ENCODE data around the gene ITLN2. TPM values are rescaled to one million over a fixed set of nuclear protein-coding genes. Genes with fewer than 3 reads are reported as not detected.
"Not testable (repeated sequence)": the region's sequence is repeated elsewhere in the genome, so short reads cannot be mapped to it uniquely, and the experiment has no call there.

ITLN2 gene
- polyA plus RNA-seq (ENCODE audit: insufficient read length in 4 of 4), result not detected

DNA sequence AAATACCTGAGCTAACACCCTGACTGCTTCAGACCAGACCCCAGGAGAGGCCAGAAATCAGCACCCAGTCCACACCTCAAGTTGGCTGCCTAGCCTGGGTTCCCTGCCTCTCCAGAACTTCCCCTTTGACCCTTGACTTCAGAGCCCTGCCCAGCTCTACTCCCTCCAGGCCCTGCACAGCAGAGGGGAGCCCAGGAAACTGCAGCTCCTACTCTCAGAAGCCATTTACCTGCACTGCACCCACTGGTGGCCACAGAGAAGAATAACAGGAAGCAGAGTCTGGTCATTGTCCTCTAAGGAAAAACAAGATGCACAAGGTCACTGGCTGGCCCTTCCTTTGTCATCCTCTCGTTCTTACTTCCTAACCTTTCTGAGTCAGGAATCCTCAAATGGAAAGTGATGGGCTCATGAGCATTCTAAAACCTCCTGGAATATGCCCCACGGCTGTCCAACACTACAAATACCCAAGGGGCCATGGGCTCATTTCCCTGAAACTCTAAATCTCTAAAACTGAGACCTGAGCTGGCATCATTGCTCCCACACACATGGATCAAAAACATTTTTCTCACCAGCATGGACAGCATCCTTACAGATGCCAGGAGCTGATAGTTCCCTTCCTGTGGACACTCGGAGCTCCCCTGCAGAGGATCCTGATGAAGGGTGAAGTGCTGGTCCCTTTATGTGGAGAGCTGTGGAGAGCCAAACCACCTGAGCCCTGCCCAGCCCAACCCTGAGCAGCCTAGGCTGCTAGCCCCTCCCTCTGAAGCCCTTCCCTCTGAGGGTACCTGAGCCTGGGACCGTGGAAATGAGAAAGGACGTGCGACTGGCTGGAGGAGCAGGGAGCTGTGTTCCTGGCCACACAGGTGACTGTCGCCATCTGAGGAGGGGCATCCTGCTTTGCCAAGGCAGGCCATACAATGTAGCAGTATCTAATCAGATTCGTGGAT is at the start of gene ITLN2:
Gene ITLN2 (minus strand): TSS at position 652 of the 947 bp plus-strand sequence. CDS start 68 bp downstream, at position 584.
- peak in 1 of 4 donors; percentile 5 for DNase-seq (ENCODE audit: low read depth in 4 of 4, low spot score in 3 of 4)

DNA sequence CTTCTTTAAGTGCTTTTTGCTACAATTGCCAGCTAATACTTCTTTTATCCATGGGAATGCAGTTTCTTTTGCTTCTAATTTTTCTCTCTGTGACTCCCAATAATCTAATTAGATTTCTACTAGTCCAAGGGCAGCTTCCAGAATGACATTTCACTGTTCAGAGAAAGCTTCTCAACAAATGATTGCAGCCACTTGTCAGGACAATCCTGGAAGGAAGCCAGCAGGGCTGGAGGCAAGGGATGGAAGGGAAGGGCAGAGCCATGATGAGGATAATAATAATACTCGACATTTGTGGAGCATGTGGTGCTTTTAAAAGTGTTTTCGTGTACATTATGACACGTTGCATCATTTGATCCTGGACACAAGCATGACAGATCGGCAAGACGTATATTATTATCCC is 46.9 kb upstream of the ITLN2 start:
- no peak for DNase-seq (ENCODE audit: low read depth in 4 of 4, low spot score in 3 of 4)

DNA sequence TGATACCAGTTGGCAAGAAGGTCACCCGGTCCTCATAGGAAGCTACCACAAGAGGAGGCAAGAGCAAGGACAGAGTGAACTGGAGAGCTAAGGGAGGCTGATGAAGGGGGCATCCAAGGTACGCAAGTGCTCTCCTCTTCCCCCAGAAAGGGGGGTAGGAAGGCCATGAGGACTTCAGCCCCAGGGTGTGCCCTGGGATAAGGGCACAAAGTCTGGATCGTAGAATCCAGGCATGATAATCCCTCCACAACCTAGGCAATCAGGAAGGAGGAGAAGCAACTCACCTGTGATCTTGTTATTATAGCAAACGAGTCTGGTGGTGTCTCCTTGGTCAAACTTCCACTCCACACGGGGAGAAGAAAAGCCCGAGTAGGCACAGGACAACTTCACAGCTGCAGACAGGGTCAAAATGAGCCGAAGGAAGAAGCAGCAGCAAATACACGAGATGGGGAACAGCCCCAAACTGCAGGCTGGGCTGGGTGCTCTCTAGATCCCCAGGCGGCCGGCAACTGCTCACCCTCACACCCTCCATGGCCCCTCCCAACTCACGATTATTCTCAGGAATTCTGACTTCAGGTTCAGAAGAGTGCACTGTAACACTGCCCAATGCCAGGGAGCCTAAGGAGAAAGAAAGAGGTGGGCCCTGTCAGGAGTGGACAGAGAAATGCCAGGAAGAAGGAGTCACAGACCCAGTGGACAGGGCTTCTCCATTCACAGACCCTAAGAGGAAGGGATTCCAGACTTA is 46.3 kb upstream of the ITLN2 start:
- no peak for DNase-seq (ENCODE audit: low read depth in 4 of 4, low spot score in 3 of 4)

DNA sequence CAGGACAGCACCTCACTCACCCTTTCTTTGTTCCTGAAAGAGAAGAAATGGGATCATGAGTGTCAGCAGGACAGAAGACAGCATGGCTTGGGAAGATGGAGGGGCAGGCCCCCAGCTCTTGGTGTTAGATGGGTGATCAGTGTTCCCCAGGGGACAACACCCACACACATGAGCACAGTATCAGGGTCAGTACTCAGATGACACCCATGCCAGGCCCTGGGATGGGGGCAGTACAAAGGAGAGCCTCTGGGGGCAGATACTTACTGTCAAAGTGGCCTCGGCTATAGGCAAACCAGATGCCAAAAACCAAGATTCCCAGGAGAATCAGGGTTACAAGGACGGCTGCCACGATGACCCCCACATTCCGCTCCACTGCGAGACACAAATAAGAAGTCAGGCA is 44.8 kb upstream of the ITLN2 start:
- no peak for DNase-seq (ENCODE audit: low read depth in 4 of 4, low spot score in 3 of 4)

DNA sequence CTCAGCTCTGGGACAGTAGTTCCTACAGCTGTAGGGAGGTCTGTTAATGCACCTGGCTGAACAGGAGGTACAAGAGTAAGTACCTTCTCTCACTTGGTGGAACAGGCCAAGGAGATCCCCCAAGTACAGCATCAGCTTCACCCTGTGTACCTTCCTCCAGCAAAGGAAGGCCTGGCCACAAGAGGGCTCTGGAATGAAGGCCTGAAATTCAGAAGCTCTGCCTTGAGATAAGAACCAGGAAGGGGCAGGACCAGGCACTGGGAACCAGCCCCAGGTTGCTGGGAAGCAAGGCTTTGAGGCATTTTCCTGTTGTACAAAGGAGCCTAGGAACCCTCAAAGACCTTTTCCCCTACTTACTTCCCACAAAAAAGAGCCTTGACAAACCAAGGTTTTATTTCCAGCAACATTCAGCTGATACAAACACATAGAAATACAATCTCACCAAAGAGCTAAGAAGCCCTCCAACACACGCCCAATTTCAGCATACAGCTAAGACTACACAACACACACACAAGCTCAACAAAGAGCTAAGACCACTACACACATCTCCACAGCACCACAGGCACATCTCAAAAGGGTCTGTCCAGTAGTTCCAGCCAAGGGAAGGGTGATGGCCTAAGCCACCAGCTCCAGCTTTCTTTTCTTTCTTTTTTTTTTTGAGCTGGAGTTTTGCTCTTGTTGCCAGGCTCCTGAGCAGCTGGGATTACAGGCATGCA is 42.9 kb upstream of the ITLN2 start:
- no peak for DNase-seq (ENCODE audit: low read depth in 4 of 4, low spot score in 3 of 4)

DNA sequence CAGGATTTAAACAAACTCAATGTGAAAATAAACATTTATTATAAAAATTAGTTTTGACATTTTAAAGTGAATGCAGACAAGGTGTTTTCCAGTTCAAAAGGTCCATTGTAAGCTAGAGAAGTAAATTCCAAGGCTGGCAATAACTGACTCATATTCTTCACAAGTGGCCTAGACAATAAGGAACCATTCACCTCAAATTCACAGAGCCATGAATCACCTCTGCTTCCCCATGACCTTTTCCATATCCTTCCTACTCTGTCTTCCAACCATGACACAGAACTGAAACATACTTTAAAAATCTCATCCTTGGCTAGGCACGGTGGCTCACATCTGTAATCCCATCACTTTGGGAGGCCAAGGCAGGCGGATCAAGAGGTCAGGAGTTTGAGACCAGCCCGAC is 41.6 kb upstream of the ITLN2 start:
- DNase-seq (ENCODE audit: low read depth in 4 of 4, low spot score in 3 of 4), result no peak

DNA sequence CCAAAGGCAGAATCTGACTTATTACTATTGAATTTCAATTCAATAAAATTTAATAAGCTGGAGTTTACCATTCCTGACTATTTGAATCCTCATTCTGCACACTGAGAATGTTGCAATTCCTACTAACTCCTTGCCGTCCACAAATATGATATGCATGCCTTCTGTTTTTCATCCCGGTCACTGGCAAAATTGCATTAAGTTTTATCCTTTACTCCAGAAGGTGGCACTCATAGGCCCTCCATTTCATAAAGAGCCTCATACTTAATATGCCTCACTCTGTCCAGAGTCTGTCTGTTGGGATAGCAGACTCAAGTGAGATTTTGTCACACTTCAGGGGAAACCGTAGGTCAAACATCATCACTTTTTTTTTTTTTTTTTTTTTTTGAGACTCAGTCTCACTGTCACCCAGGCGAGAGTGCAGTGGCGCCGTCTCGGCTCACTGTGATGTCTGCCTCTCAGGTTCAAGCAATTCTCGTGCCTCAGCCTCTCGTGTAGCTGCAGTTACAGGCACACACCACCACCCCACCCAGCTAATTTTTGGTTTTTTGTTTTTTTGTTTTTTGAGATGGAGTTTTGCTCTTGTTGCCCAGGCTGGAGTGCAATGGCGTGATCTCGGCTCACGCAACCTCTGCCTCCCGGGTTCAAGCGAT is 39.1 kb upstream of the ITLN2 start:
- DNase-seq (ENCODE audit: low read depth in 4 of 4, low spot score in 3 of 4), result no peak

DNA sequence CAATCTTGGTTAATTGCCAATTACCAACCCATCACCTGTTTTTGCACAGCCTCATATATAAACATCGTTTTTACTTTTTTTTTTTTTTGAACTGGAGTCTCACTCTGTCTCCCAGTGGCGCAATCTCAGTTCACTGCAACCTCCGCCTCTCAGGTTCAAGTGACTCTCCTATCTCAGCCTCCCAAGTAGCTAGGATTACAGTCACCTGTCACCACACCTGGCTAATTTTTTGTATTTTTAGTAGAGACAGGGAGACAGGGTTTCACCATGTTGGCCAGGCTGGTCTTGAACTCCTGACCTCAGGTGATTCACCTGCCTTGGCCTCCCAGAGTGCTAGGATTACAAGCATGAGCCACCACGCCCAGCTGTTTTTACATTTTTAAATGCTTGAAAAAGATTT is 37.4 kb upstream of the ITLN2 start:
- DNase-seq (ENCODE audit: low read depth in 4 of 4, low spot score in 3 of 4), result not testable (repeated sequence)

DNA sequence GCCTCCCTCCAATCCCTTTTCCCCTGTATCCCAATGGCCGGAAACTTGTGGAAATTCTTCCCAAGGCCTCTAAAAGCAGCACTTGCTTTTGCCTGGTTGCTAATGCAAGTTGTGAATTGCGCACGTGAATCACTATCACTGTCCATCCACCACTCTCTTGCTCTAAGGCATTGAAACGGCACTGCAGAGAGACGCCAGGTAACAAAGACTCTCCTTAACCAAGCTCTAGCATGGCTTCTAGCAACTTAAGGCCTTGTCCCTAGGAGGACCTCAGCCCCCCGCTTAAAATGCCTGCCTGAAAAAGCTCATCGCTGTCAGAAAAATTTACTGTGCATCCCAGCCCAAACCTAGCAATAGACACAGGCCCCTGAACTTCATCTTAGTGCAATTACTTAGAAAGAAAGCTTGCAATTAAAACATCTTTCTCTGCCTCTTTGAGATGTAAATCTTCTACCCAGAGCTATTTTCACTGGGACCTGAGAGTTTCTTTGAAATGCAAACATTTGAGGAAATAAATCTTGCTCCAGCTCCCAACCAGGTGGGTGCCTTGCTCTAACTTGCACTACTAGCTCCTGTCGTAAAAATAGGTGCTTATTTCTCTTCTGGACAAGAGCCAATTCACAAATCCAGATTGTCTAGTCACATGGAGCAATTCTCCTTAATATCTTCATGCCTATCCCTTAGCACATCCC is 32.9 kb upstream of the ITLN2 start:
- DNase-seq (ENCODE audit: low read depth in 4 of 4, low spot score in 3 of 4), result no peak

DNA sequence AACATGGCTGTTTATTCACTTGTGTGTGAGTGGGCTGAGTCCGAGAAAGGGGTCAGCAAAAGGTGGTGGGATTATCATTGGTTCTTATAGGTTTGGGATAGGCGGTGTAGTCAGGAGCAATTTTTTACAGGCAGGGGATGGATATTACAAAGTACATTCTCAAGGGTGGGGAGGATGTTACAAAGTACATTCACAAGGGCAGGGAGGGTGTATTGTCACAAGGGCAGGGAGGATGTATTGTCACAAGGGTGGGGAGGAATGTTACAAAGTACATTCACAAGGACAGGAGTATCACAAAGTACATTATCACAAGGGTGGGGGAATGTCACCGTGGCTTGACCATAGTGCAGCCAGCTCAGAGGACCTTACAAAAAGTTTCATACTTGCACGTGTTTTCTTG is 31.1 kb upstream of the ITLN2 start:
- DNase-seq (ENCODE audit: low read depth in 4 of 4, low spot score in 3 of 4), result no peak

DNA sequence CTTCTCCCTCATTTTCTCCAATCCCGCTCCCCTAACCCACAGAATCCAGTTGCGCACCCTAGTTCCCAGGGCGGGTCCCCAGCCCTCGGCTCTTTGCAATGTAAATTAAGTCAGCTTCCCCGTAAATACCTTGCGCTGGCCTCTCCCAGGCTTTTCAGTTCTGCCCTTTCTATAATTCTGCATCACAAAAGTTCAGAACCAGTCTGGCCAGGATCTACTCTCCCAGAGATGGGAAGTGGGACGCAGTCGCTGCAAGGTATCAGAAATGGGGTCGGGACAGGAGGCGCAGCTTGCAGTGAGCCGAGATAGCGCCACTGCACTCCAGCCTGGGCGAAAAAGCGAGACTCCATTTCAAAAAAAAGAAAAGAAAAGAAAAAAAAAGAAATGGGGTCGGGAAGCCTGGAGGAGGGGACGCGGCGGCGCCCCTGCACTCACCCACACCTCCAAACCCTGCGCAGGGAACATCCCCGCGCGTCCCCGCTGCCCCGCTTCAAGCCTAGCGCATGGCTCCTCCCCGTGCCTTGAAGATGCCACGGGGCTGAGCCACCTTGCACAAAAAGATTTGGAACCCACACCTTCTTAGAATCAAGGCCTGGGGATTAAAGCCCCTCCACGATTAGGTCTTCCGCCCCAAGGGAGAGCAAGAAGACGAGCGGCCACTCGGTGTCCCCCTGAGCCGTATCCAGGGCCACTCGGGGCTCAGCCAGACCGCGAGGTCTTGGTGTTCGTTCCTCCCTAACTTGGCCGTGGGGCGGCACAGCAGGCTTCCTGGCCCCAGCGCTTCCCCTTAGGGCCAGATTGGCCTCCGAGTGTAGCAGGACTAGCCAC is 27.2 kb upstream of the ITLN2 start:
- no peak for DNase-seq (ENCODE audit: low read depth in 4 of 4, low spot score in 3 of 4)

DNA sequence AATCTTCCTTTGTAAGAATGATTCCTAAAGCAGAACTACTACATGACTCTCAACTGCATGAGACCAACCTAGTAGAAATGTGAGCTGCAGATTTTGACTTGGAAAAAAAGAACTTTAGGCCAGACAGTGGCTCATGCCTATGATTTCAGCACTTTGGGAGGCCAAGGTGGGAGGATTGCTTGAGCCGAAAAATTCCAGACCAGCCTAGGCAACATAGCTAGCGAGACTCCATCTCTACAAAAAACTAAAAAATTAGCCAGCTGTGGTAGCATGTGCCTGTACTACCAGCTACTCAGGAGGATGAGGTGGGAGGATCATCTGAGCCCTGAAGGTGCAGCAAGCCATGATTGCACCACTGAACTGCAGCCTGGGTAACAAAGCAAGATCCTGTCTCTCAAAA is 24.7 kb upstream of the ITLN2 start:
- DNase-seq (ENCODE audit: low read depth in 4 of 4, low spot score in 3 of 4), result no peak

DNA sequence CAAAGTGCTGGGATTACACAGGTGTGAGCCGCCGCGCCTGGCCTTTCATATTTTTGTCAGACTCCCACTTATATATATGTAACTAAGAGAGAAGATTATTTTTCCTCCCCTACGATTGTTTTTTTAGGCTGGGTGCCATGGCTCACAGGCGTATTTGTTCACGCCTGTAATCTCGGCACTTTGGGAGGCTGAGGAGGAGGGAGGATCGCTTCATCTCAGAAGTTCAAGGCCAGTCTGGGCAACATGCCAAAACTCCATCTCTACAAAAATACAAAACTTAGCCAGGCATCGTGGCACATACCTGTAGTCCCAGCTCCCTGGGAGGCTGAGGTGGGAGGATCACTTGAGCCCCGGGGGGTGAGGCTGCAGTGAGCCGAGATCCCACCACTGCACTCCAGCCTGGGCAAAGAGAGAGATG is 23.9 kb upstream of the ITLN2 start:
- no peak for DNase-seq (ENCODE audit: low read depth in 4 of 4, low spot score in 3 of 4)

DNA sequence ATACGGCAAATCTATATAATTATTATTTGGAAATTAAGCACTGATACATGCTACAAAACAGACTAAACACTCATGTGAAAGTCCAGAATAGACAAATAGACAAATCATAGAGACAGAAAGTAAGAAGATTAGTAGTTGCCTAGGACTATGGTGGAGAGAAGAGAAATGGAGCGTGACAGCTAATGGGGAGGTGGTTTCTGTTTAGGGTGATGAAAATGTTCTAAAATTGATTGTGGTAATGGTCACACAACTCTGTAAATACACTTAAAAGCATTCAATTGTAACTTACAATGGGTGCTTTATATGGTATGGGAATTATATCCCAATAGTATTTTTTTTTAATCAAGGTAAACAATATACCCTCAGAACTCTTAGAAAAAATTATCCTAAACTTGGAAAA is 20.4 kb upstream of the ITLN2 start:
- no peak for DNase-seq (ENCODE audit: low read depth in 4 of 4, low spot score in 3 of 4)

DNA sequence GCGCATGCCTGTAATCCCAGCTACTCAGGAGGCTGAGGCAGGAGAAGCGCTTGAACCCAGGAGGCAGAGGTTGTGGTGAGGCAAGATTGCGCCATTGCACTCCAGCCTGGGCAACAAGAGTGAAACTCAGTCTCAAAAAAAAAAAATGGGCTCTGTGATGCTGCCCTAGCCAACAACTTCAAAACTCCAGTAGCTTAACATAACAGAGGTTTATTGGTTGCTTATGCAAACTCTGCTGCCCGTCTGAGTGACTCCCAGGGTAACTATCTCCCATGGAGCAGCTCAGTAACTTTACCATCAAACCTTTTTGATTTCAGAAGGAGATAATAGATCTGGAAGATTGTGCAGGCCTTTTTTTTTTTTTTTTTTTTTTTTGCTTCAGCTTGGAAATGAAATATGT is 18.9 kb upstream of the ITLN2 start:
- no peak for DNase-seq (ENCODE audit: low read depth in 4 of 4, low spot score in 3 of 4)

DNA sequence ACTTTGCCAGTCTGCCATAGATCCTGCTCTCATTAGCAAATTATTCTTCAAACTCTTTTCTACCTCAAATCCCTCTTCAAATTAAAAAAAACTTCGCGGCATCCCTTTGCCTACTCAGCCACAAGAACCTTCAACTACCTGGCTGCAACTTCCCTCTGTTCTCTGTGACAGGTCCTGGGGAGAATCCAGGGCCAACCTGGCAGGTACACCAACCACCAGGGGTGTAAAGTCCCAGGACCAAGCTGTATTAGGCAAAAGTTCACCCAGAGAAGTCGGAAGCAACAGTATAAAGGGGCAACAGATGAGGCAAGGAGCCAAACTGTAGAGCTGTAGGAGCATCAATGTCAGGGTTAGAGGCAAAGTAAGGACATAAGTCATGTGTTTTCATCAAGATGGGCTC is 18.3 kb upstream of the ITLN2 start:
- DNase-seq (ENCODE audit: low read depth in 4 of 4, low spot score in 3 of 4), result no peak

DNA sequence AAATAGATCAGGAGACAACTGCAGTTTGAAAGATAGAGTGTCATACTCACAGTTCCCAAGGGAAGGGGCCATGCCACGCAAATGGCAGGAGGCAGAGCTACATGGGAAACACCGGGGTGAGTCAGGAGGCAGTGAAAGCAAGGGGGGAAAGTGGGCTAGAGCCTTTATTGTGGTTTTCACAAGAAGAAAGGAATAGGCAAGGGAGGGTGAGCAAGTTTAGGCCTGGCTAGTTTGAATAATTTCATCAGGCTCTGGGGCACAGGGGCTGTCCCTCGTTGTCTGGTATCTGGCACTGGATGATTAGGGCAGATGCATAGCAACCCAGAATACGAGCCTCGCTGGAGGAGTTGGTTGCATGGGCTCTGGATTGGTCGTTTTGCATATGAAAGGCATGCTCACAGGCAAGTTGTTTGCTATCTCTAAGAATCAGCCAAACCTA is 17.0 kb upstream of the ITLN2 start:
- no peak for DNase-seq (ENCODE audit: low read depth in 4 of 4, low spot score in 3 of 4)

DNA sequence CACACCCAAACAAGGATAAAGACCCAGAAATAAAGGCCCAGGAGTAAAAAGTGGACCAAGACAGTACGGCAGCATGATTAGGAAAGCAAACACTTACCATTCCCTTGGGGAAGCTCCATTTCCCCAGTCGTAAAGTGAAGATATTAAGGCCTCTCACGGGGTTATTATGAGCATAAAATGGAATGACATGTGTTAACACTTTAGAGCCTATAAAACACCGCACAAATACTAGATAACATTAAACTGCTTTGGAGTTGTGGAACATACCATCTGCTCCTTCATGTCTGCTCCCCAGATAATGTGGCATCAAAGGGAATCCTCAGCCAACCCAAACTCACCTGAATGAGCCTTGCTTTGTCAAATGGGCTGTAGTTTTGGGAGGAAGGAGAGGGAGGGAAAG is 8.9 kb upstream of the ITLN2 start:
- DNase-seq (ENCODE audit: low read depth in 4 of 4, low spot score in 3 of 4), result no peak

DNA sequence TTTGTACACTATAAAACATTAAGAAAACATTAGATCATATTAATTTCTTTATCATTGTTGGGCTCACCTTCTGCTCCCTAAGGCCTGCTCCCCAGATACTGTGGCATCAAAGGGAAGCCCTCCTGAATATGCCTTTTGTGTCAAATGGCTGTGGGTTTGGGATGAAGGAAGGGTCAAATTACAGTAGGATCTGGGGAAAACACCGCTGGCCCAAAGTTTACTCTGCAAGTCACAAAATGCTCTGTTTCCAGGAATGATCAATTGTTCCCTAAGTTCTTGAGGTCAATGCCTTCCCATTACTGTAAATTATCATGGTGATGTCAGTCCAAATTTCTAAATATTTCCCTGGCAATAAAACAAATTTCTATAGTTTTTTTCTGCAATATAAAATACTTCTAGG is 6.8 kb upstream of the ITLN2 start:
- DNase-seq (ENCODE audit: low read depth in 4 of 4, low spot score in 3 of 4), result no peak

Data from left renal pelvis (tissue), 4 donors.